ENCODE results near the gene GPR37L1.

Gene GPR37L1

DNA sequence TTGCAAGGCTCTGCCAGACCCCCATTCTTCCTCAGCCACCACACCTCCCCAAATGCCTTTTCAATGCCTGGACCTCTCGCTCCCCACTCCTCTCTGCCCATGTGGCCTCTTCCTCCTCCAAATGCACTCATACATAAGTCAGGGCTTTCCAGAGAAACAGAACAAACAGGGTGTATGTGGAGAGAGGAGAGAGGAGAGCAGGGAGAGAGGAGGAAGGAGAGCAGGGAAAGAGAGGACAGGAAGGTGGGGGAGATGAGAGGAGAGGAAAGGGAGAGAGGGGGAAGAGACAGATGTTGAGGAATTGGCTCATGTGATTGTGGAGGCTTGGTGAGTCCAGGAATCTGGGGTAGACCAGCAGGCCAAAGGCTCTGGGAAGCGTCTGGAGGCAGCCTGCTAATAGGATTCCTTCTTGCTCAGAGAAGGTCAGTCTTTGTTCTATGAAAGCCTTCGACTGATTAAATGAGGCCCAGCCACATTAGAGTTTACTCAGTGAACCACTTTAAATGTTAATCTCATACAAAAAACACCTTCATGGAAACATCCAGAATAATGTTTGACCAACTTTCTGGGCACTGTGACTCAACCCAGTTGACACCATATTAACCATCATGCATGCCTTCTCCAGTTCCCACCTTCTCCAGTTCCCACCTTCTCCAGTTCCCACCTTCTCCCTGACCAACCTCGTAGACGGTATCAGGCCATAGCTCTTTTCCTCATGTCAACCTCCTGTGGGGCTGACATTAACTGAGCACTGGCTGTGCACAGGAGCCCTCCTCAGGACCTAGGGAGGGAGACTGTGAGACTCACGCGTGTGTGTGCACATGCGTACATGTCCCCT, 59.5 kb downstream of the GPR37L1 start:
- H3K4me1 ChIP-seq (ENCODE audit: low read depth, poor library complexity, severe bottlenecking): peaks cover 9% of the 10 kb centered on the region
- H3K79me2 ChIP-seq (ENCODE audit: insufficient read depth, low read depth): no peaks in the 10 kb centered on the region
- no peaks in the 10 kb centered on the region for H3K36me3 ChIP-seq (ENCODE audit: insufficient read depth)
- H3K27ac ChIP-seq: no peak overlapping the region
- no peaks in the 10 kb centered on the region for H4K20me1 ChIP-seq (ENCODE audit: insufficient read depth)
- H3K4me2 ChIP-seq: no peak overlapping the region
- H3K4me3 ChIP-seq (IDR thresholded peaks at IDR 0.05; ENCODE audit: insufficient read depth, low read depth, low read length): no peak overlapping the region
- peaks cover 29% of the 10 kb centered on the region for H3K27me3 ChIP-seq (ENCODE audit: insufficient read depth, low read depth)
- no peak overlapping the region for H2AFZ ChIP-seq (ENCODE audit: low read depth)
- TF ChIP-seq, protein P1, sequence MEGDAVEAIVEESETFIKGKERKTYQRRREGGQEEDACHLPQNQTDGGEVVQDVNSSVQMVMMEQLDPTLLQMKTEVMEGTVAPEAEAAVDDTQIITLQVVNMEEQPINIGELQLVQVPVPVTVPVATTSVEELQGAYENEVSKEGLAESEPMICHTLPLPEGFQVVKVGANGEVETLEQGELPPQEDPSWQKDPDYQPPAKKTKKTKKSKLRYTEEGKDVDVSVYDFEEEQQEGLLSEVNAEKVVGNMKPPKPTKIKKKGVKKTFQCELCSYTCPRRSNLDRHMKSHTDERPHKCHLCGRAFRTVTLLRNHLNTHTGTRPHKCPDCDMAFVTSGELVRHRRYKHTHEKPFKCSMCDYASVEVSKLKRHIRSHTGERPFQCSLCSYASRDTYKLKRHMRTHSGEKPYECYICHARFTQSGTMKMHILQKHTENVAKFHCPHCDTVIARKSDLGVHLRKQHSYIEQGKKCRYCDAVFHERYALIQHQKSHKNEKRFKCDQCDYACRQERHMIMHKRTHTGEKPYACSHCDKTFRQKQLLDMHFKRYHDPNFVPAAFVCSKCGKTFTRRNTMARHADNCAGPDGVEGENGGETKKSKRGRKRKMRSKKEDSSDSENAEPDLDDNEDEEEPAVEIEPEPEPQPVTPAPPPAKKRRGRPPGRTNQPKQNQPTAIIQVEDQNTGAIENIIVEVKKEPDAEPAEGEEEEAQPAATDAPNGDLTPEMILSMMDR (conservative IDR thresholded peaks at IDR 0.05; ENCODE audit: low read depth, low read length): no peak
- H3K9ac ChIP-seq: no peak overlapping the region

Measured in KMS-11 (cell line).